HG02852 (cell line): ENCODE data around the gene TNIP1.

ENCODE experiments used
- ATAC-seq: cut with Tn5 transposase; IDR thresholded peaks from one replicate; pipeline ENCODE4 v1.9.1; 2021; ENCODE audit warnings: mild to moderate bottlenecking, moderate library complexity; ENCODE audit not compliant: unreplicated experiment

The TNIP1 gene

DNA sequence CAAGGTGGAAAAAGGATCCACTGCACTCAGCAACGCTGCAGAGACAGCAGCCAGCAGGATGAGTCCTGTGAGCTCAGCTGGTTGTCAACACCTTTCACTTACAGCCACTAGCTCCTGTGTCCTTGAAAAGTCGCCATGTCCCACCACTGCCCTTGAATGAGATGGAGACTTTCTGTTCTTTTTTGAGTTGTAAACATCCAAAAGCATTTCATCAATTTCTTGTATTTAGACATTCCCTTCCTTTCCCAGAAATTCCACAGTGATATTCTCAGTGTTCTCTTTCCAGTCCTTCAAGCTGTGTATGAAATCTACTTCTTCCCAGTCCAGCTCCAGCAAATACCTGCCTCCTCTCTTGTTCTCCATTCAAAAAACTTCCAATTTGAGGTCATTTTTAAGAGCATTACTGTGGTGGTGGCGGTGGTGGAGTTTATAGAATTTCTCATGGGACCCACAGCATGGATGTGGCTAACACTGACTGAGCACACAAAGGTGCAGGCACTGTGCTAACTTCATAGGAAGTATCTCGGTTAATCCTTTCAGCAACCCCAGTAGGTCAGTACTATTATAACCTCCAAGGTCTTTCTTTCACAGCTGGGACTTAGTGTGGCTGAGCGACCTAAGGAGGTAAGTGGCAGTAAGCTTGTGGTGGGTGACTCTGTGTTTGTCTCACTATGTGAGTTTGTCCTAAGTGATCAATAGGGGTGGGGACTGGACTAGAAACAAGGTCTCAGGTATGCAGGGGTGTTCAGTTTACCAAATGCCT, 75.5 kb downstream of the TNIP1 start:
- ATAC-seq, result no peak

DNA sequence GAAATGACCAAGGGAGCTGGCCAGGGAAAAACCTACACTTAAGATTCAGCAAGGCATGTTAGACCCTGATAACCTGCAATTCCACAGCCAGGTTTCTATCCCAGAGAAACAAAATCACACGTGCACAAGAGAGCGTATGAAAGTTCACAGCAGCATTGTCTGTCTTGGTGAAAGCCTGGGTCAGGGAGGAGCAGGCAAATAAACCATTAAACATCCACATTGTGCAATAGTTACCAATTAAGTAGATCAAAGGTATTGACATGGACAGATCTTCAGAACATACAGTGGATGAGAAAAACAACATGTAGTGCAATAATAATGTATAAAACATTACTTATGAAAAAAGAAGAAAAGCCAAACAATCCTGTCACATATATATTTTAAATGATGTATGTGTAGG, 76.3 kb downstream of the TNIP1 start:
- ATAC-seq, result no peak

DNA sequence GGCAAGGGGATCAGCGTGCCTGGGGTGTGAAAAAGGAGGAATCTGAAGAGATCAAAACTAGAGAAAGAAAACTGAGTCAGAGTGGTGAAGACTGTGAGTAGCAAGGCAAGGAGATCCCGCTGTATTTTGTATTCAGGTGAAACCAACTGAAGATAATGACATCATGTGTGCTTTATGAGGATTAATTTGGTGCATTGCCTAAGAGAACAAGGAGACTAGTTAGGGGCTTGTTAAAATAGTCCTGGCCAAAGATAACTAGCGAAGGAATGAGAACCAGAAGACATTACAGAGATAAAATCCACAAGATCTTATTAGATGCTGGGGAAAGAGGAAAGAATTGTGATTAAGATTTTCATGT, 77.4 kb downstream of the TNIP1 start:
- ATAC-seq, result no peak

DNA sequence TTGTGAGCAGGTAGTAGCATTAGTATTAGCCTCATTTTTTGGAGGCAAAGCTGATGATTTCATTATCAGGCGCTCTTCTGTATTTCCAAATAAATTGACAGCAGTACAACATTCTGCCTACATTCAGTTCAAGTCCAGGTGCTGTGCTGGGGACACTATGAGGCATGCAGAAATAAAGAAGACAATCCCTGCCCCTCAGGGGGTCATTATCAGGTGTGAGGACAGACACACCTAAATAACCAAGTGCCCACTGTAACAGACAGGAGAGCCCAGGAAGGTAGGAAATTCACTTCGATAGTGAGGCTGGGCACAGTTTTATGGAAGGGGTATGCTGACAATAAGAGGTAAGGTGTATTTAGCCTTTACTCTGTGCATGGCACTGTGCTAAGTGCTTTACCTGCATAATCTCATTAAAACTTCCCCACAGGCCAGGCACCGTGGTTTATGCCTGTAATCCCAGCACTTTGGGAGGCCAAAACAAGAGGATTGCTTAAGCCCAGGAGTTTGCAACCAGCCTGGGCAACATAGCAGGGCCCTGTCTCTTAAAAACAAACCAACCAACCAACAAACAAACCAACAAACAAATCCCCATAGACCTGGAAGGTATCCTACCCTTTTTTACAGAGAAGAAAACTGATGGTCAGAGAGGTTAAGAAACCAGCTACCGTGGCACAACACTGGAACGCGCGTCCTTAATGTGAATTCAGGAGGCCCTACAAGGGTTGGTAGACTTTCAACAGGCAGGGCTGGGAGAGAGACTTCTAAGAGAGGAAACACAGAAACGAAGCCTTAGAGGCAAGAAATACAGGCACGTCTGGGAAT, 77.9 kb downstream of the TNIP1 start:
- no peak for ATAC-seq

DNA sequence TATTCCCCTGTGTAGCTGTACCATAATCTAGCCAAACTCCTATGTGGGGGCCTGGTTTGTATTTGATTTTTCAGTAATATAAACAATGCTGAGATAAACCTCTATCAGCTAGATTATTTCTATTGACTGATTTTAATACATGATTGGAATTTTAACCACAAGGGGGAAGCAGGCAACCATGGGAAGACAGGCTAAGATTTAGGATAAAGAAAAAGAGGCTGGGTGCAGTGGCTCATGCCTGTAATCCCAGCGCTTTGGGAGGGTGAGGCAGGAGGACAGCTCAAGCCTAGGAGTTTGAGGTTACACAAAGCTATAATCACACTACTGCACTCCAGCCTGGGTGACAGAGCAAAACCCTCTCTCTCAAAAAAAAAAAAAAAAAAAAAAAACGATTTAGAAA, 78.6 kb downstream of the TNIP1 start:
- no peak for ATAC-seq

DNA sequence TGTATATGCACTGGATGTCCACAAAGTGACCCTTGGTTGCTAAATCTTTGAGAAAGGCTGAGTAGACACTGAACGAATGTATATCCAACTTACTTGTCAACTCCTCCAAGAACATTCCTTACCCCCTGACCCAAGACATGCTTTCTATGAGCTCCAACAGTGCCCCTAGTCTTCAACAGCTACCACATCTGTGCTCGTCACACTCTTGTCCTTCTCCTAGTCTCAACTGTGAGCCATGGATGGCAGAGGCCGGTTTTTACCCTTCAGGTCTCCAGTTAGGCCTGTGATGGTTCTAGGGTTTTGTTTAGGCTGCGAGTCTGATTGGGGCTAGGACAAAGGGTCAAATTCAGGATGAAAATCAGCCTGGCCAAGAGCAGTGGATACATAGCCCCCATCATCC, 79.4 kb downstream of the TNIP1 start:
- ATAC-seq, result no peak

DNA sequence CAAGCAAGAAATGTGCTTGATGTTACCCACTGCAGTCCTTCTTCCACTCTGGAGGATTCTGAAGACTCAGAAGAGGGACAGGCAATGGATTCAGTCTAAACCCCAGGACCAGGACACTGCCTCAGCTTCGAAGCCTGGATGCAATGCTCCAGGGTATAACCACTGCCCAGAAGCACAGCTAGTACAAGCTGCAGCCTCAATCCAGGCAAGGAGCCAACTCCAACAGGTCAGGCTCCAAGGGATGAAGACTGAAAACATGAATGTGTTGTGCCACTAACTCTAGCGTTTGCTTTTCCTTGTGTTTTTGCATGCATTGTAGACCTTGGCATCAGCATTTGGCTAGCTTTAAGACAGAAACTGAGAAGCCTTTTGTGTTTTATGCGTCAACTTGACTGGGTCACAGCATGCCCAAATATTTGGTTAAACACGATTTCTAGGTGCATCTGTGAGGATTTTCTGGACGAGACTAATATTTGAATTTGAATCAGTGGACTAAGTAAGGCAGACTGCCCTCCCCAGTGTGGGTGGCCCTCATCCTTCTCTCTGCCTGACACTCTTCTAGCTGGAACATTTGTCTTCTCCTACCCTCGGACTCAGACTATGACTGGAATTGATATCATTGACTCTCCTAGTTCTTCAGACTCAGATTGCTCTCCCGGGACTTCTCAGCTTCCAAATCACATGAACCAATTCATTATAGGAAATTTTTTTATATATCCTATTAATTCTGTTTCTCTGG, 81.0 kb downstream of the TNIP1 start:
- ATAC-seq, result no peak

DNA sequence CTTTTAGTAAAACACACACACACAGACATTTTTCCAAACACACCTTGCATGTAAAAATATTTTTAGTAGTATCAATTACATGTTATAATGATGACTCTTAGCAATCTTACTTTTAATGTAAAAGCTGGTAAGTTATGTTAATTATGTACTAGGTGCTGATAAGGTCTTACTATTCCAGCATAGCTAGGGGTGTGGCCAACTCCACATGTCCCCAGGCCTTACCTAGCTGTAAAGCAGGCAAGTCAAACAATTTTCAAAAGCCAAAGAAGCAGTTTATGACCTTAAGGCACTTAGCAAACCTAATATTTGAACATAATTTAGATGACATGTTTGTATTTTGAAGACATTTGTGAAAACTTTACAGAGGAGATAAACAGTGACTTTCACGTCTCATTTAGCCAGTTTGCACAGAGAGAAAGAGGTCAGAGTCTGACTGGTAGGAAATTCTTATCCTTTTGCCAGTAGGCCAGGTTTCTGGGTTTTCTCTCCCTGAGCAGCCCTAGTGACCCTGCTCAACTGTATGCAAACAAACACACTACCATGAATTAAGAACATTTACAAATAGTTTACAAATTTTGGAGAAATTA, 86.9 kb downstream of the TNIP1 start:
- no peak for ATAC-seq

DNA sequence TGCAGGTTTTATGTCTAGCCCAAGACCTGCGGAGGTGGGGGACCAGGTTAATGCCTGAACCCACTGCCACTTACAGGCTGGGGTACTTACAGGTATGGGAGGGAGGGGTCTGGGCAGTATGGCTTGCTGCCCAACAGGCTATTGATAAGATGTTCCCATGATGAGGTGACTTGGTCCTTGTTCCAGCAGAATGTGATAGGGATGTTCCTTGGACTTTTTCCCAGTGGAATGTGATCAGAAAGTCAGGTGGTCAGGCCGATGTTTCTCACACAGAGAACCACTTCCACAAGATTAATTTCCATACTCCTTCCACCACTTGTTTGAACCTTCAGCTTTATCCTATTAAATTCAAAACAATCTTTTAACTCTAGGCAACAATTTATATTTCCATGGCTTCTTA, 87.4 kb downstream of the TNIP1 start:
- ATAC-seq, result no peak

DNA sequence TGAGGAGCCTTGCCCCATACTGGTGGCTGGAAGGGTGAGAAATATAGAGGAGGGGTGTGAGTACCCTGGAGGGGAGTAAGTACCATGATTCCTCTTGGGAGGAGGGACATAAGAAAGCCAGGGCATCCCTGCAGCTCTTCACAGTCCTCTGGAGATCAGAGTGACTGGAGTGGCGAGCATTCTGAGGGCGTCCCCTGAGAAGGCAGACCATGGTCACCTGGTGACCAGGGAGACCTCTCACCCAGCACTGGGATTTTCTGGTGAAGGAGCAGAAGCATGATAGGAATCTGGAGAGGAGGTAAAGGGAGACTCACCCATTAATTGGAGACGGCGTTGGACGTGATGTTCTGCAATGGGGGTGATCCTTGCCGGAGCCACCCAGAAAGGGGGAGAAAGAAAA, 88.1 kb downstream of the TNIP1 start:
- no peak for ATAC-seq

DNA sequence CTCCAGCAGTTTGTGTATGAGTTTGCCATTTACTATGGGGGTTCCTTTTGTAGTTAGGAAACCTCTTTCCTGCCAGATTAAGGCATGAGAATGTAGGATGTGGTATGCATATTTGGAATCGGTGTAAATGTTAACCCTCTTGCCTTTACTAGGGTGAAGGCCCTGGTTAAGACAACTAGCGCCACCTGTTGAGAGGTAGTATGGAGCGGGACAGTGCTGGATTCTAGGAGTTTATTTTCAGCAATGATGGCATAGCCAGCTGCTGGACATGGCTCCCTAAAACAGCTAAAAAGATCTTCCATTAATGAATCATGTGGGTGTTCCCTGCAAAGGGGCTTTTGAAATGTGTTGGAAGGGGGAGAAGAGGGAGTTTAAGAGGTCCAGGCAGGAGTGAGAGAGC, 91.1 kb downstream of the TNIP1 start:
- ATAC-seq, result no peak

DNA sequence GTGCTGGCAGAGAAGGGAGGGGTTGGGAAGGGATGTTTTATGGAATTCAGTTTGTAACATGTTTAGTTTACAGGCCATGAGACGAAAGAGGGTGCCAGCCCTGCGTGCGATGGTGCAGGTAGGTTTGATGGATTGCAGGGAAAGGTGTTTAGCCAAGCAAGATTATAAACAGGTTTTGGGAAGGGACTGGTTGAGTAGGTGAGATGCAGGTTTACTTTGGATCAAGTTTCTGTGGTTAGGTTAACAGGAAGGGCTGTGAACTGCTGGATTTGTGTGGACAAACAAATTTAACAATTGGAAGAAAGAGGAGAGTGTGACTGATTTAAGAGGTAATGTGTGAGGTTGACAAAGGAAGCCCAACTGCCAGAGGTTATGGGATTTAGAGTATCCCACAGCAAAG, 93.1 kb downstream of the TNIP1 start:
- ATAC-seq, result no peak
